Activated T-helper 1 cell treated with anti-CD3 and anti-CD28 coated beads, Interleukin-12 subunit alpha, Interleukin-12 subunit beta, Interleukin-2, Interleukin-4 antibody, amounts not matched to agents 30 ng/mL and 10 ng/mL and 1 ng/mL, durations not matched to agents 14 hours and 24 hours and 36 hours (primary cell): ENCODE results near the gene RERE. TPM values are rescaled to one million over a fixed set of nuclear protein-coding genes. Genes with fewer than 3 reads are reported as not detected.

ENCODE experiments used
- DNase-seq: peaks from one replicate; pipeline ENCODE4 v3.0.0; 2021; ENCODE audit warnings: low spot score
- H3K27ac Mint-ChIP-seq: one replicate; pipeline ENCODE4 v1.8.0; 2021; ENCODE audit warnings: mild to moderate bottlenecking, mixed read lengths
- H3K27me3 Mint-ChIP-seq: one replicate; pipeline ENCODE4 v1.8.0; 2022; ENCODE audit warnings: mild to moderate bottlenecking, moderate library complexity, mixed read lengths; ENCODE audit not compliant: insufficient read depth
- H3K36me3 Mint-ChIP-seq: one replicate; pipeline ENCODE4 v1.8.0; 2021; ENCODE audit warnings: low read depth, mixed read lengths
- H3K4me1 Mint-ChIP-seq: one replicate; pipeline ENCODE4 v1.8.0; 2021; ENCODE audit warnings: low read depth, mixed read lengths
- H3K4me3 Mint-ChIP-seq: one replicate; pipeline ENCODE4 v1.8.0; 2021; ENCODE audit warnings: mild to moderate bottlenecking, moderate library complexity, mixed read lengths
- H3K9me3 Mint-ChIP-seq: one replicate; pipeline ENCODE4 v1.8.0; 2021; ENCODE audit warnings: mixed read lengths
- intact Hi-C: fragments of 100-400 bp; cut with micrococcal nuclease; formaldehyde crosslinking; loops from one replicate; pipeline ENCODE4 v1.15.1; 2024
- total RNA-seq: library from RNA; stranded (reverse); gene quantifications from 2 replicates; pipeline ENCODE4 v1.2.3, GENCODE V29; 2022

Gene RERE
- total RNA-seq, 1 donor from 2014 or later, result 82.0 TPM

GRCh38 chr1:8669606-8670335 lies 147.7 kb downstream of the RERE start:
- H3K27ac Mint-ChIP-seq, result peak overlapping the region; percentile 40
- peak overlapping the region; percentile 12 for H3K4me3 Mint-ChIP-seq
- intact Hi-C loops, result loop anchor here (10.0 kb wide), 1 partner anchor 55 kb away; no protein-coding TSS in a partner anchor
- no peaks in the 10 kb centered on the region for H3K9me3 Mint-ChIP-seq
- peaks cover 43% of the 10 kb centered on the region for H3K4me1 Mint-ChIP-seq
- peaks cover 2% of the 10 kb centered on the region for H3K36me3 Mint-ChIP-seq
- no peak for DNase-seq
- H3K27me3 Mint-ChIP-seq, result no peaks in the 10 kb centered on the region

DNA sequence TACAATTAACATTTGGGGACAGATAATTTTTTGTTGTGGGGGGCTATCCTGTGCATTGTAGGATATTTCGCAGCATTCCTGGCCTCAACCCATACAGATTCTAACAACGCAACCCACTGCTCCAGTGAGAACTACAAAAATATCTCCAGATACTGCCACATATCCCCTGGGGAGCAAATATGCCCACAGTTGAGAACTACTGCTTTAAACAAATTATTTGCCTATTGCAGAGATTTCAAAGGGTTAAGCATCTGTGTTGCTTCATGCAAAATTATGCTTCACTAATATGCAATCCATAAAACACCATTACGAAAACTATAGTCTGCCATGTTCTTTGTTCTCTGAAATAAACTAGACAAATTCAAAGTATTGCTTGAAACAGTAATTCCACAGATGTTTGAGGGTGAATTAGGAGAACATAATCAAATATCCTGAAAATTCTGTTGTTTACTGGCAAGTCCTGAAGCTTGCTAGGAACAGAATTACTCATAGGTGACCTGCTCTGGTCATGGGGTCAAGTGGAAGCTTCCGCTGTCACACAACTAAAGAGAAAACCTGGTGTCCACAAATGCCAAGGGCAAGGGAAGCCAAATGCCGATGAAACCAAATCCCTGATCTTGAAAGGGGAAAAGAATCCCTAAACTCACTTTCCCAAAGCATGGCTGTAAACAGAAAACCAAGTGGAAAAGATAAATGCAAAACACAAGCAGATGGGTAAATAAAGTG lies 149.4 kb downstream of the RERE start:
- peaks cover 2% of the 10 kb centered on the region for H3K36me3 Mint-ChIP-seq
- H3K9me3 Mint-ChIP-seq, result no peaks in the 10 kb centered on the region
- H3K27me3 Mint-ChIP-seq, result no peaks in the 10 kb centered on the region
- H3K4me3 Mint-ChIP-seq, result no peak overlapping the region
- peaks cover 43% of the 10 kb centered on the region for H3K4me1 Mint-ChIP-seq
- no peak overlapping the region for H3K27ac Mint-ChIP-seq
- DNase-seq, result no peak
- intact Hi-C loops, result no loop called here

DNA sequence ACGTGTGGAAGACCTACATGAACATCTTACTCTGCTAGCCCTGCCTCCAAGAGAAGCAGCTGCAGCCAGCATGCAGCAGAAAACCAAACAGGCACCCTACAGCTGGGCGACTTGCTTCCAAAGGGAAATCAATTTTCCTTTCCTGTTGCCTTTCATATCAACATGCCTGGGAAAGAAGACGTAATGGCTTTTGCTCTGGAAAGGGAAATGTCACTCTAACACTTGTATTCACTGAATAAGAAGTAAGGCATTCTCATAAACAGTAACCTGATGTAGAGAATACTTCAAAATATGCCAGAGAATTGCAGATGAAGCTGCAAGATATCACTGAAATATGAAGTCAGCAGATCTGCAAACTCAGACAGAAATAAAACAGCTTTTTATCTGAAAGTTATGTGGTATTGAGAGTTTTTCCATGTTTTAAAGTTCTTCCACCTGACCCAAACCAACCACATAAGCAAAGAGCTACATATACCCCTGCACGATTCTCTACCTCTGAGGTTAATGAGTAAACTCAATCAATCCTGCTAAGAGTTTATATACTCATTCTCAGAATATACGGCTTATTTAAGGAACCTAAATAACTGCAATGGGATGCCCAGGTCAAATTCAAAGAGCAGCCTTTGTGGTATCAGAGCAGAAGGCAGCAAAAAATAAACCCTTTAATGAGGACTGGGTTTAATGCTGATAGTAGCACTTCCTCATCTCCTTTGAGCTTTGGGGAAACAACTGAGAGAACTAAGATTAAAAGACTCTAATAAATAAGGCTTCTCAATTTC lies 150.9 kb downstream of the RERE start:
- intact Hi-C loops, result loop anchor here (1.0 kb wide), 1 partner anchor 17 kb away; no protein-coding TSS in a partner anchor
- peak overlapping the region; percentile 51 for H3K27ac Mint-ChIP-seq
- H3K4me1 Mint-ChIP-seq, result peaks cover 31% of the 10 kb centered on the region

GRCh38 chr1:8665833-8666232 lies 151.6 kb downstream of the RERE start:
- intact Hi-C loops, result loop anchor here (1.0 kb wide), 1 partner anchor 17 kb away; no protein-coding TSS in a partner anchor
- no peak for DNase-seq
- peaks cover 24% of the 10 kb centered on the region for H3K4me1 Mint-ChIP-seq
- no peaks in the 10 kb centered on the region for H3K9me3 Mint-ChIP-seq
- H3K27me3 Mint-ChIP-seq, result no peaks in the 10 kb centered on the region
- no peak overlapping the region for H3K4me3 Mint-ChIP-seq
- H3K36me3 Mint-ChIP-seq, result peaks cover 2% of the 10 kb centered on the region
- H3K27ac Mint-ChIP-seq, result no peak overlapping the region

More for the DNA sequence above, 150.9 kb downstream of the RERE start:
- Mint-ChIP-seq H3K27me3 (no peaks in the 10 kb centered on the region), H3K4me3 (no peak overlapping the region), H3K36me3 (peaks cover 2% of the 10 kb centered on the region), H3K9me3 (no peaks in the 10 kb centered on the region)
- DNase-seq, result no peak

DNA sequence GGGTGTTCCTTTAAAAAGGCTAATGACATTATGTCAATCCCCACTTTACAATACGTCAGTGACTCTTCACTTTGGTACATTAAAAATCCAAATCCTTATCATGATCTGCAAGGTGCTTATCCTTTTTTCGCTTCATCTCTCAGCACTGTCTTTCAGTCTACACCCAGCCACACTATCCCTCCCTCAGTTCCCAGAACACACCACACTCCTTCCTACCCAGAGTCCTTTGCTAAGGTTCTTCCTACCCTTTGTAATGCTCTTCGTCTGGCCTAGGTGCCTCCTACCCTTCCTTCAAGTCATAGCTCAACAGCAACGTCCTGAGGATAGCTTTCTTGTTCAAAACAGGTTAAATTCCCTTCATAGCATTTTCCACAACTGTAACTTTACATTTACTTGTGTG lies 152.6 kb downstream of the RERE start:
- Mint-ChIP-seq H3K4me3 (no peak overlapping the region), H3K9me3 (no peaks in the 10 kb centered on the region), H3K36me3 (no peaks in the 10 kb centered on the region), H3K27me3 (no peaks in the 10 kb centered on the region), H3K27ac (no peak overlapping the region), H3K4me1 (peaks cover 14% of the 10 kb centered on the region)
- no peak for DNase-seq
- intact Hi-C loops, result loop anchor here (1.0 to 5.0 kb wide), 2 partner anchors 13 to 37 kb away; no protein-coding TSS in a partner anchor

DNA sequence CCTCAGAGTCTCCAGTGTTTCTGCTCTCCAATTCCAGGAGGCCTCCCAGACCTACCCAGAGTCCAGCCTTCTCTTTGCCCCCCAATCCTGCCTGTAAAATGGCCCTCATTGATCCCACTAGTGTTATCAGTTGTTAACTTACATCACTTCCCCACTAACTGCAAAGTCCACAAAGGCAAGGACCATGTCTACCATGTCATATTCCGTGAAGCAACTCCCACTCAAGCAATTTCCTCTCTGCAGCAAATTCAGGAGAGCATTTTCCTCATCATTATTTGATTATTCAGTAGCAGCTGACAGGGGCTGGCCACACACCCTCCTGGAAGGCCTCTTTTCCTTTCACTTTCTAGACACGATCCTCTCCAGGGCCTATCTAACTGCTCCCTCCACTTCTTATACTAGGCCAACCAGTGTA lies 153.5 kb downstream of the RERE start:
- H3K4me3 Mint-ChIP-seq, result no peak overlapping the region
- no peaks in the 10 kb centered on the region for H3K27me3 Mint-ChIP-seq
- H3K4me1 Mint-ChIP-seq, result peaks cover 7% of the 10 kb centered on the region
- no peak for DNase-seq
- no peaks in the 10 kb centered on the region for H3K36me3 Mint-ChIP-seq
- H3K9me3 Mint-ChIP-seq, result no peaks in the 10 kb centered on the region
- intact Hi-C loops, result loop anchor here (1.0 to 5.0 kb wide), 2 partner anchors 12 to 38 kb away; no protein-coding TSS in a partner anchor
- H3K27ac Mint-ChIP-seq, result no peak overlapping the region

GRCh38 chr1:8663090-8663802 lies 154.2 kb downstream of the RERE start:
- Mint-ChIP-seq H3K27ac (no peak overlapping the region), H3K4me1 (peaks cover 2% of the 10 kb centered on the region), H3K27me3 (no peaks in the 10 kb centered on the region), H3K9me3 (no peaks in the 10 kb centered on the region), H3K4me3 (no peak overlapping the region), H3K36me3 (peaks cover 1% of the 10 kb centered on the region)
- intact Hi-C loops, result loop anchor here (5.0 kb wide), 1 partner anchor 39 kb away; no protein-coding TSS in a partner anchor
- no peak for DNase-seq

DNA sequence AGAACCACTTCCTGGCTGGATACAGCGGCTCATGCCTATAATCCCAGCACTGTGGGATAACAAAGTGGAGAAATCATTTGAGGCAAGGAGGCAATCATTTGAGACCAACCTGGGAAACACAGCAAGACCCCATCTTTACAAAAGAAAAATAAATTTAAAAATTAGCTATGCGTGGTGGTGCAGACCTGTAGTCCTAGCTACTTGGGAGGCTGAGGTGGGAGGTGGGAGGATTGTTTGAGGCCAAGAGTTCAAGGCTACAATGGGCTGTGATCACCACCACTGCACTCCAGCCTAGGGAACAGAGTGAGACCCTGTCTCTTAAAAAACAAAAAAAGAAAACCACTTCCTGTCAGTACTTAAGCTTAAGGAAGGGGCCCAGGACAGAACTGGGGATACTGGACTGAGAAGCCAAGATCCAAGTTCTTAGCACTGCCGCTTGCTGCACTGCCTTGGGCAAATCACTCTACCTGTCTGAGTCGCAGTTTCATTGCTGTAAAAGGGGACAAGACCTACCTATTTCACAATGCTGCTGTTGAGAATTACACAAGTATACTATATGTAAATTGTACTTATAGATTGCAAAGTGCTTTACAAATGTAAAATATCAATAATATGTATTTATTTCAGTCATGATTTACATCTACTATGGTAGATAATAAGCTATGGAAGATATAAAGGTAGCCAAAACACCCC lies 154.9 kb downstream of the RERE start:
- Mint-ChIP-seq H3K27ac (peak overlapping the region; percentile 45), H3K36me3 (peaks cover 1% of the 10 kb centered on the region), H3K9me3 (no peaks in the 10 kb centered on the region), H3K27me3 (no peaks in the 10 kb centered on the region), H3K4me1 (no peaks in the 10 kb centered on the region), H3K4me3 (no peak overlapping the region)
- intact Hi-C loops, result loop anchor here (5.0 kb wide), 1 partner anchor 40 kb away; no protein-coding TSS in a partner anchor
- no peak for DNase-seq

- Mint-ChIP-seq H3K4me1 (peaks cover under 1% of the 10 kb centered on the region), H3K27ac (no peak overlapping the region), H3K36me3 (peaks cover 1% of the 10 kb centered on the region), H3K27me3 (no peaks in the 10 kb centered on the region), H3K4me3 (no peak overlapping the region), H3K9me3 (no peaks in the 10 kb centered on the region)
- intact Hi-C loops, result loop anchor here (5.0 kb wide), 1 partner anchor 41 kb away; no protein-coding TSS in a partner anchor
- DNase-seq, result no peak
Observed at GRCh38 chr1:8661185-8662110, 156.0 kb downstream of the RERE start.

GRCh38 chr1:8660411-8660828 lies 157.0 kb downstream of the RERE start:
- H3K27me3 Mint-ChIP-seq, result peaks cover 1% of the 10 kb centered on the region
- no peak overlapping the region for H3K4me3 Mint-ChIP-seq
- intact Hi-C loops, result loop anchor here (5.0 kb wide), 1 partner anchor 42 kb away; no protein-coding TSS in a partner anchor
- H3K27ac Mint-ChIP-seq, result no peak overlapping the region
- DNase-seq, result no peak
- no peaks in the 10 kb centered on the region for H3K9me3 Mint-ChIP-seq
- H3K4me1 Mint-ChIP-seq, result peaks cover 11% of the 10 kb centered on the region
- H3K36me3 Mint-ChIP-seq, result peaks cover 9% of the 10 kb centered on the region

- Mint-ChIP-seq H3K27ac (no peak overlapping the region), H3K4me3 (no peak overlapping the region), H3K9me3 (no peaks in the 10 kb centered on the region), H3K27me3 (peaks cover 1% of the 10 kb centered on the region), H3K4me1 (peaks cover 11% of the 10 kb centered on the region), H3K36me3 (peaks cover 12% of the 10 kb centered on the region)
- DNase-seq, result no peak
- intact Hi-C loops, result no loop called here
Observed at GRCh38 chr1:8659593-8659992, 157.8 kb downstream of the RERE start.
